H1 (cell line): ENCODE data around the gene KIF21A. TPM values are rescaled to one million over a fixed set of nuclear protein-coding genes. Genes with fewer than 3 reads are reported as not detected.
"Not testable (repeated sequence)": the region's sequence is repeated elsewhere in the genome, so short reads cannot be mapped to it uniquely, and the experiment has no call there.

Experiments
- CTCF ChIA-PET: fragments of 300-600 bp; sonication (Branson Sonifier 250); formaldehyde crosslinking; loops from one replicate; lab custom pipeline; 2021; ENCODE audit not compliant: partially characterized antibody; lab: Charles Lee
- POLR2A ChIA-PET: fragments of 300-600 bp; sonication (Branson Sonifier 250); formaldehyde crosslinking; loops from one replicate; lab custom pipeline; 2021; ENCODE audit warnings: inconsistent platforms; ENCODE audit not compliant: partially characterized antibody; lab: Charles Lee
- DNase-seq, 2 experiments: peaks; one replicate each; pipeline versions ENCODE4 v3.0.0 to v3.0.0-alpha.2; 2010 to 2022; ENCODE audit warnings: low spot score in 2 of 2, low read depth in 1 of 2, mixed read lengths in 1 of 2
- FAIRE-seq: peaks from 2 replicates; lab custom pipeline; 2011; peaks lifted over from hg19 to GRCh38; lab: Jason Lieb, UNC
- H2AFZ ChIP-seq: 2 replicates; pipeline ENCODE4 v1.8.1; 2012; ENCODE audit warnings: low read length, inconsistent platforms
- H2AK5ac ChIP-seq: 2 replicates; pipeline ENCODE4 v1.6.1; 2013; ENCODE audit warnings: low read depth, low read length
- H2BK120ac ChIP-seq: replicated peaks from 2 replicates; pipeline ENCODE3; 2013; ENCODE audit warnings: low read depth, low read length, inconsistent platforms
- H2BK12ac ChIP-seq: 2 replicates; pipeline ENCODE4 v1.6.1; 2013; ENCODE audit warnings: low read depth, low read length
- H2BK15ac ChIP-seq: 2 replicates; pipeline ENCODE4 v1.6.1; 2013; ENCODE audit warnings: low read length
- H2BK20ac ChIP-seq: 2 replicates; pipeline ENCODE4 v1.6.1; 2013; ENCODE audit warnings: low read length
- H2BK5ac ChIP-seq: 2 replicates; pipeline ENCODE4 v1.6.1; 2013; ENCODE audit warnings: low read depth, low read length
- H3K14ac ChIP-seq: 2 replicates; pipeline ENCODE4 v1.6.1; 2013; ENCODE audit warnings: inconsistent platforms; ENCODE audit not compliant: insufficient read length
- H3K18ac ChIP-seq: 2 replicates; pipeline ENCODE4 v1.6.1; 2013; ENCODE audit warnings: low read length; ENCODE audit errors: extremely low read depth
- H3K23ac ChIP-seq: 2 replicates; pipeline ENCODE4 v1.6.1; 2013; ENCODE audit warnings: inconsistent platforms; ENCODE audit not compliant: insufficient read length
- H3K23me2 ChIP-seq: 2 replicates; pipeline ENCODE4 v1.6.1; 2013; ENCODE audit warnings: low read depth, low read length
- H3K27ac ChIP-seq: 2 replicates; pipeline ENCODE4 v1.6.1; 2011; ENCODE audit warnings: low read depth, low read length, inconsistent platforms
- H3K27me3 ChIP-seq, 4 experiments: replicated peaks in 1 of 4; 1 replicate in 1 of 4; 2 replicates in 3 of 4; pipeline versions ENCODE4 v1.6.1 to v1.8.1; 2011 to 2013; ENCODE audit warnings: low read length in 3 of 4, mild to moderate bottlenecking in 3 of 4, inconsistent platforms in 2 of 4, mixed read lengths in 2 of 4, moderate library complexity in 1 of 4; ENCODE audit not compliant: control insufficient read depth in 3 of 4, insufficient read depth in 3 of 4; ENCODE audit errors: extremely low read depth in 1 of 4
- H3K36me3 ChIP-seq, 4 experiments: 2 replicates each; pipeline versions ENCODE4 v1.6.1 to v1.8.1; 2011 to 2013; ENCODE audit warnings: mild to moderate bottlenecking in 4 of 4, low read length in 3 of 4, moderate library complexity in 2 of 4, control low read depth in 1 of 4, inconsistent platforms in 1 of 4; ENCODE audit not compliant: insufficient read depth in 4 of 4, control insufficient read depth in 2 of 4
- H3K4ac ChIP-seq: replicated peaks from 2 replicates; pipeline ENCODE3; 2013; ENCODE audit warnings: low read length, low read depth, mixed read lengths, inconsistent platforms; ENCODE audit not compliant: insufficient read length
- H3K4me1 ChIP-seq, 4 experiments: replicated peaks in 1 of 4; 1 replicate in 1 of 4; 2 replicates in 3 of 4; pipeline versions ENCODE4 v1.6.1 to v1.8.1; 2011 to 2013; ENCODE audit warnings: low read length in 3 of 4, inconsistent platforms in 2 of 4, mixed read lengths in 1 of 4; ENCODE audit not compliant: insufficient read depth in 4 of 4, control insufficient read depth in 3 of 4
- H3K4me2 ChIP-seq, 2 experiments: 2 replicates each; pipeline versions ENCODE4 v1.6.1 to v1.8.1; 2011 to 2013; ENCODE audit warnings: low read depth in 2 of 2, low read length in 2 of 2, control low read depth in 1 of 2, inconsistent platforms in 1 of 2, mild to moderate bottlenecking in 1 of 2; ENCODE audit not compliant: insufficient read depth in 1 of 2
- H3K4me3 ChIP-seq, 4 experiments: fragments of 200-600, 300-600 bp in 1 of 4; sonication (generic), shearing (Covaris generic), sonication (Bioruptor Twin) in 1 of 4; 2 replicates each; pipeline versions ENCODE4 v1.5.1 to v1.8.1; 2011 to 2016; ENCODE audit warnings: low read length in 4 of 4, low read depth in 3 of 4, control low read depth in 2 of 4, inconsistent platforms in 2 of 4, mild to moderate bottlenecking in 2 of 4, mixed read lengths in 1 of 4, moderate library complexity in 1 of 4; ENCODE audit not compliant: insufficient read depth in 2 of 4; ENCODE audit errors: extremely low read depth in 1 of 4
- H3K56ac ChIP-seq: replicated peaks from 2 replicates; pipeline ENCODE3; 2013; ENCODE audit warnings: low read depth, mild to moderate bottlenecking, mixed read lengths, low read length, inconsistent platforms; ENCODE audit not compliant: insufficient read length
- H3K79me1 ChIP-seq: 2 replicates; pipeline ENCODE4 v1.6.1; 2013; ENCODE audit warnings: low read depth, low read length, control low read depth
- H3K79me2 ChIP-seq, 2 experiments: 2 replicates each; pipeline versions ENCODE4 v1.6.1 to v1.8.1; 2012 to 2013; ENCODE audit warnings: low read length in 2 of 2, mild to moderate bottlenecking in 2 of 2, inconsistent platforms in 1 of 2; ENCODE audit not compliant: insufficient read depth in 2 of 2, control insufficient read depth in 1 of 2
- H3K9ac ChIP-seq, 4 experiments: replicated peaks in 1 of 4; 1 replicate in 1 of 4; 2 replicates in 3 of 4; pipeline versions ENCODE4 v1.6.1 to v1.8.1; 2011 to 2013; ENCODE audit warnings: low read depth in 3 of 4, low read length in 3 of 4, control low read depth in 2 of 4, mild to moderate bottlenecking in 2 of 4, moderate library complexity in 2 of 4, inconsistent platforms in 1 of 4; ENCODE audit errors: extremely low read depth in 1 of 4
- H3K9me3 ChIP-seq, 2 experiments: 2 replicates each; pipeline versions ENCODE4 v1.6.1 to v1.8.1; 2012 to 2013; ENCODE audit warnings: mild to moderate bottlenecking in 2 of 2, moderate library complexity in 2 of 2, control low read depth in 1 of 2, inconsistent platforms in 1 of 2, low read depth in 1 of 2, low read length in 1 of 2, mixed read lengths in 1 of 2; ENCODE audit not compliant: insufficient read depth in 2 of 2
- H4K20me1 ChIP-seq, 2 experiments: replicated peaks in 1 of 2; 2 replicates each; pipeline versions ENCODE3 to v1.8.1; 2011 to 2013; ENCODE audit warnings: inconsistent platforms in 2 of 2, low read length in 2 of 2, mild to moderate bottlenecking in 1 of 2; ENCODE audit not compliant: insufficient read depth in 2 of 2, control insufficient read depth in 1 of 2
- H4K5ac ChIP-seq: 2 replicates; pipeline ENCODE4 v1.6.1; 2013; ENCODE audit warnings: low read length, low read depth, mixed read lengths, inconsistent platforms; ENCODE audit not compliant: insufficient read length
- H4K8ac ChIP-seq: 2 replicates; pipeline ENCODE4 v1.8.0; 2013; ENCODE audit warnings: mild to moderate bottlenecking, moderate library complexity, low read length, inconsistent platforms; ENCODE audit not compliant: insufficient read depth; ENCODE audit errors: extremely low read depth
- H4K91ac ChIP-seq: replicated peaks from 2 replicates; pipeline ENCODE3; 2013; ENCODE audit warnings: low read length, mixed read lengths, inconsistent platforms; ENCODE audit not compliant: insufficient read length
- WGBS, 2 experiments: shearing (Covaris generic) in 1 of 2; methylation state at CpG; one replicate each; pipeline versions ENCODE4 v1.1.6 to v1.1.7; 2013 to 2015; ENCODE audit warnings: low lambda C conversion rate in 2 of 2, mixed read lengths in 2 of 2, inconsistent platforms in 1 of 2, low coverage in 1 of 2, missing lambda C conversion rate in 1 of 2; ENCODE audit not compliant: insufficient replicate concordance in 2 of 2, insufficient coverage in 1 of 2, insufficient read length in 1 of 2; ENCODE audit errors: extremely low coverage in 1 of 2, missing lambda C conversion rate in 1 of 2; 5-methylcytosine and 5-hydroxymethylcytosine counted together
- polyA plus RNA-seq, 7 experiments: library from polyadenylated mRNA; depleted of rRNA in 3 of 7; stranded (reverse) in 5 of 7; unstranded in 2 of 7; fragments of >200 nt in 5 of 7; fragments of 200-250 nt in 2 of 7; gene quantifications; 1 replicate in 5 of 7; 2 replicates in 1 of 7; 4 replicates in 1 of 7; pipeline versions ENCODE4 v1.2.1 to v1.2.3, GENCODE V29; 2011 to 2013; ENCODE audit warnings: missing spikeins in 2 of 7, mixed read lengths in 2 of 7
- total RNA-seq: library from RNA; stranded (reverse); fragmentation: NEBNext Ultra II Directional; extraction: Animal tissue kit (Norgen Biotek cat#: 25700); gene quantifications from 2 replicates; pipeline ENCODE4 v1.2.1, GENCODE V29; 2021

Gene KIF21A
- total and polyA plus RNA-seq, 2 of the 8 experiments (the other 6 are each of a cell fraction or from before 2014, with no cell fraction given) = 10.0 to 26.0 TPM

DNA sequence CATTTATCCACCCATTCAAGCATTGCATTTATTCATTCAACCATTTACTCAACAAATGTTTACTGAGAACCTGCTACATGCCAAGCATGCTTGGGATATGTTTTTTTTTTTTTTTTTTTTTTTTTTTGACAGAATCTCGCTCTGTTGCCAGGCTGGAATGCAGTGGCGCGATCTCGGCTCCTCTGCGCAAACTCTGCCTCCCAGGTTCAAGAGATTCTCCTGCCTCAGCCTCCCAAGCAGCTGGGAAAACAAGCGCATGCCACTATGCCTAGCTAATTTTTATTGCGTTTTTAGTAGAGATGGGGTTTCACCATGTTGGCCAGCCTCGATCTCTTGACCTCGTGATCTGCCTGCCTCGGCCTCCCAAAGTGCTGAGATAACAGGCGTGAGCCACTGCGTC lies 147.3 kb downstream of the KIF21A start:
- POLR2A ChIA-PET = not testable (repeated sequence)

More for the DNA sequence above, 147.3 kb downstream of the KIF21A start:
- not testable (repeated sequence) for H3K4me3 ChIP-seq, H2BK12ac ChIP-seq, H3K27ac ChIP-seq, H3K27me3 ChIP-seq, H3K79me2 ChIP-seq, H3K36me3 ChIP-seq, H2BK5ac ChIP-seq, H3K4me2 ChIP-seq, H3K4me1 ChIP-seq, H3K23me2 ChIP-seq, H3K14ac ChIP-seq, H2BK120ac ChIP-seq, H4K8ac ChIP-seq, H3K9ac ChIP-seq, H3K79me1 ChIP-seq, H4K5ac ChIP-seq, H2AK5ac ChIP-seq, H2BK20ac ChIP-seq, H4K20me1 ChIP-seq, FAIRE-seq, H3K4ac ChIP-seq, H3K56ac ChIP-seq, H3K23ac ChIP-seq, H2BK15ac ChIP-seq, H4K91ac ChIP-seq, DNase-seq, H3K18ac ChIP-seq, H2AFZ ChIP-seq, H3K9me3 ChIP-seq
- CTCF ChIA-PET = interaction anchor here (0.5 to 0.6 kb wide), 2 partner anchors 374 to 417 kb away, joined by 3 read pairs; no protein-coding TSS in a partner anchor
- WGBS, 2 experiments = 97% methylated on average over 9 of the region's 12 CpGs; no CpG with 5 or more reads in 1 of the 2 experiments
